ENCODE data around the gene GBE1.

DNA sequence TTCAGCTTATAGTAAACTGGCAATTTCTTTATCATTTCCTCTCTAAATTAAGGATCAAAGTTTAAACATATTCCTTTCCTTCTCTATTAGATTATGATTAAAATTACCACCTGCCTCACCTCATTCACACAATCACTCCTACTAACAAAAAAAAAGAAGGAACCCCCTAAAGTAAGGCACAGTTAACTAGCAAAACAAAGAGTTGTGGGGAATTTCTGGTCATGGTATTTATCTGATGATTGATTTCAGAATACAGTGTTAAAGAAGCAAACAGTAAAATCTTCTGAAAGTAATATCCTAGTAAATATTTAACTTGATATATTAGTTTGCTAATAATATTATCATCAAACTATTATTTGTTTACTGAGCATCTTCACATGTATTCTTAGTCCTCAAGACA lies 8.8 kb downstream of the GBE1 start:
- TF ChIP-seq, protein P1, sequence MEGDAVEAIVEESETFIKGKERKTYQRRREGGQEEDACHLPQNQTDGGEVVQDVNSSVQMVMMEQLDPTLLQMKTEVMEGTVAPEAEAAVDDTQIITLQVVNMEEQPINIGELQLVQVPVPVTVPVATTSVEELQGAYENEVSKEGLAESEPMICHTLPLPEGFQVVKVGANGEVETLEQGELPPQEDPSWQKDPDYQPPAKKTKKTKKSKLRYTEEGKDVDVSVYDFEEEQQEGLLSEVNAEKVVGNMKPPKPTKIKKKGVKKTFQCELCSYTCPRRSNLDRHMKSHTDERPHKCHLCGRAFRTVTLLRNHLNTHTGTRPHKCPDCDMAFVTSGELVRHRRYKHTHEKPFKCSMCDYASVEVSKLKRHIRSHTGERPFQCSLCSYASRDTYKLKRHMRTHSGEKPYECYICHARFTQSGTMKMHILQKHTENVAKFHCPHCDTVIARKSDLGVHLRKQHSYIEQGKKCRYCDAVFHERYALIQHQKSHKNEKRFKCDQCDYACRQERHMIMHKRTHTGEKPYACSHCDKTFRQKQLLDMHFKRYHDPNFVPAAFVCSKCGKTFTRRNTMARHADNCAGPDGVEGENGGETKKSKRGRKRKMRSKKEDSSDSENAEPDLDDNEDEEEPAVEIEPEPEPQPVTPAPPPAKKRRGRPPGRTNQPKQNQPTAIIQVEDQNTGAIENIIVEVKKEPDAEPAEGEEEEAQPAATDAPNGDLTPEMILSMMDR (IDR thresholded peaks at IDR 0.05): no peak
- TF ChIP-seq POLR2A (IDR thresholded peaks at IDR 0.05): no peak
